MM.1S (cell line): ENCODE data around the gene VWA5B2.

Experiments
- CTCF ChIP-seq: fragments of 300-600 bp; sonication (generic); IDR thresholded peaks from 2 replicates; pipeline ENCODE4 v1.5.1; 2016; ENCODE audit warnings: antibody characterized with exemption, low read length, mixed read lengths
- EZH2phosphoT487 ChIP-seq: fragments of 300-600 bp; sonication (generic); IDR thresholded peaks from 2 replicates; pipeline ENCODE4 v1.6.1; 2018; ENCODE audit warnings: antibody characterized with exemption, low read length

- TF ChIP-seq CTCF (no peak), EZH2phosphoT487 (no peak)
These were observed 40.0 kb upstream of the VWA5B2 start for GRCh38 chr3:184189421-184189820.
